ENCODE measurements around the gene CDH11. TPM values are rescaled to one million over a fixed set of nuclear protein-coding genes. Genes with fewer than 3 reads are reported as not detected.

The CDH11 gene
- total RNA-seq, 1 experiment from 2014 or later, result 0.64 TPM

DNA sequence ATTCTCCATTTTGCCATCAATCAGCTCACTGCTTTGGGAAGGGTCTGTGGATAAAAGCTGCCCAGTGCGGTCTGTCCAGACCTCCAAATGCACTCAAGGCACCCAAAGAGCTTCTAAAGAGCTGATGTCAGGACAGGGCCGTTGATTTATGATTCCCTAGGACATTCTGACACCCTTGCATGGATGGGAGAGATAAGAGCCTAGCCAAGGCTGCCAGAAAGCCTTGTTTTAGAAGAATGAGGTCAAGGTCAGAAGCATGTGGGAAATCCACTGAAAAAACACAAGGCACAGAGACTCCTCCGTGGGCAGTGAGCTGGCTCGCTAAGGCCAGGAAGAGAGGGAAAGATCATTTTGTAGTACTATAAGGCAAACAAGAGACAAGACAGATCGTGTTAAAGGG lies 214.0 kb downstream of the CDH11 start:
- in situ Hi-C loops (cut with HindIII; ENCODE audit: low pct_unique_long_range_greater_than_20kb, low sequenced_read_pairs) (no loop called here), intact Hi-C loops (cut with micrococcal nuclease; ENCODE audit: unreplicated experiment) (no loop called here)
- DNase-seq (ENCODE audit: low read depth, low spot score), result no peak
- TF ChIP-seq TCF7L2 (IDR thresholded peaks at IDR 0.05; ENCODE audit: low read depth, low read length) (no peak), POLR2AphosphoS5 (IDR thresholded peaks at IDR 0.05; ENCODE audit: low read depth, low read length) (no peak), SIN3A (IDR thresholded peaks at IDR 0.05; ENCODE audit: borderline replicate concordance, insufficient read depth, low read depth, low read length) (no peak)
- TF ChIP-seq, protein P1, sequence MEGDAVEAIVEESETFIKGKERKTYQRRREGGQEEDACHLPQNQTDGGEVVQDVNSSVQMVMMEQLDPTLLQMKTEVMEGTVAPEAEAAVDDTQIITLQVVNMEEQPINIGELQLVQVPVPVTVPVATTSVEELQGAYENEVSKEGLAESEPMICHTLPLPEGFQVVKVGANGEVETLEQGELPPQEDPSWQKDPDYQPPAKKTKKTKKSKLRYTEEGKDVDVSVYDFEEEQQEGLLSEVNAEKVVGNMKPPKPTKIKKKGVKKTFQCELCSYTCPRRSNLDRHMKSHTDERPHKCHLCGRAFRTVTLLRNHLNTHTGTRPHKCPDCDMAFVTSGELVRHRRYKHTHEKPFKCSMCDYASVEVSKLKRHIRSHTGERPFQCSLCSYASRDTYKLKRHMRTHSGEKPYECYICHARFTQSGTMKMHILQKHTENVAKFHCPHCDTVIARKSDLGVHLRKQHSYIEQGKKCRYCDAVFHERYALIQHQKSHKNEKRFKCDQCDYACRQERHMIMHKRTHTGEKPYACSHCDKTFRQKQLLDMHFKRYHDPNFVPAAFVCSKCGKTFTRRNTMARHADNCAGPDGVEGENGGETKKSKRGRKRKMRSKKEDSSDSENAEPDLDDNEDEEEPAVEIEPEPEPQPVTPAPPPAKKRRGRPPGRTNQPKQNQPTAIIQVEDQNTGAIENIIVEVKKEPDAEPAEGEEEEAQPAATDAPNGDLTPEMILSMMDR (IDR thresholded peaks at IDR 0.05), result no peak
- TF ChIP-seq, protein P2, sequence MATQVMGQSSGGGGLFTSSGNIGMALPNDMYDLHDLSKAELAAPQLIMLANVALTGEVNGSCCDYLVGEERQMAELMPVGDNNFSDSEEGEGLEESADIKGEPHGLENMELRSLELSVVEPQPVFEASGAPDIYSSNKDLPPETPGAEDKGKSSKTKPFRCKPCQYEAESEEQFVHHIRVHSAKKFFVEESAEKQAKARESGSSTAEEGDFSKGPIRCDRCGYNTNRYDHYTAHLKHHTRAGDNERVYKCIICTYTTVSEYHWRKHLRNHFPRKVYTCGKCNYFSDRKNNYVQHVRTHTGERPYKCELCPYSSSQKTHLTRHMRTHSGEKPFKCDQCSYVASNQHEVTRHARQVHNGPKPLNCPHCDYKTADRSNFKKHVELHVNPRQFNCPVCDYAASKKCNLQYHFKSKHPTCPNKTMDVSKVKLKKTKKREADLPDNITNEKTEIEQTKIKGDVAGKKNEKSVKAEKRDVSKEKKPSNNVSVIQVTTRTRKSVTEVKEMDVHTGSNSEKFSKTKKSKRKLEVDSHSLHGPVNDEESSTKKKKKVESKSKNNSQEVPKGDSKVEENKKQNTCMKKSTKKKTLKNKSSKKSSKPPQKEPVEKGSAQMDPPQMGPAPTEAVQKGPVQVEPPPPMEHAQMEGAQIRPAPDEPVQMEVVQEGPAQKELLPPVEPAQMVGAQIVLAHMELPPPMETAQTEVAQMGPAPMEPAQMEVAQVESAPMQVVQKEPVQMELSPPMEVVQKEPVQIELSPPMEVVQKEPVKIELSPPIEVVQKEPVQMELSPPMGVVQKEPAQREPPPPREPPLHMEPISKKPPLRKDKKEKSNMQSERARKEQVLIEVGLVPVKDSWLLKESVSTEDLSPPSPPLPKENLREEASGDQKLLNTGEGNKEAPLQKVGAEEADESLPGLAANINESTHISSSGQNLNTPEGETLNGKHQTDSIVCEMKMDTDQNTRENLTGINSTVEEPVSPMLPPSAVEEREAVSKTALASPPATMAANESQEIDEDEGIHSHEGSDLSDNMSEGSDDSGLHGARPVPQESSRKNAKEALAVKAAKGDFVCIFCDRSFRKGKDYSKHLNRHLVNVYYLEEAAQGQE (IDR thresholded peaks at IDR 0.05; ENCODE audit: insufficient read depth in 1 of 2, low read depth in 2 of 2, low read length in 1 of 2), result no peak
- ATAC-seq, result no peak
- no TSS peak for BruUV-seq (replicated peaks)
- H3K27me3 ChIP-seq (ENCODE audit: control insufficient read depth, insufficient read depth, low read length), result no peaks in the 10 kb centered on the region
- H3K4me3 ChIP-seq (ENCODE audit: low read depth in 2 of 2, low read length in 2 of 2), result no peak overlapping the region
- ChIA-PET CTCF (no interaction called here), POLR2A (no interaction called here)
- H3K36me3 ChIP-seq (ENCODE audit: control insufficient read depth, insufficient read depth, low read length), result no peaks in the 10 kb centered on the region
- no peak overlapping the region for H3K27ac ChIP-seq (ENCODE audit: low read length)
- H3K9me3 ChIP-seq (ENCODE audit: control insufficient read depth, insufficient read depth, low read depth, low read length), result no peaks in the 10 kb centered on the region
- no peaks in the 10 kb centered on the region for H3K4me1 ChIP-seq (ENCODE audit: control insufficient read depth, insufficient read depth, low read length)

GRCh38 chr16:64903770-64904169 lies 218.1 kb downstream of the CDH11 start:
- Histone ChIP-seq H3K4me1 (ENCODE audit: control insufficient read depth, insufficient read depth, low read length) (no peaks in the 10 kb centered on the region), H3K27ac (ENCODE audit: low read length) (no peak overlapping the region), H3K27me3 (ENCODE audit: control insufficient read depth, insufficient read depth, low read length) (no peaks in the 10 kb centered on the region), H3K4me3 (ENCODE audit: low read depth in 2 of 2, low read length in 2 of 2) (no peak overlapping the region), H3K9me3 (ENCODE audit: control insufficient read depth, insufficient read depth, low read depth, low read length) (no peaks in the 10 kb centered on the region), H3K36me3 (ENCODE audit: control insufficient read depth, insufficient read depth, low read length) (no peaks in the 10 kb centered on the region)
- BruUV-seq (replicated peaks), result no TSS peak
- no peak for ATAC-seq
- CTCF ChIA-PET, result no interaction called here
- TF ChIP-seq, protein P2 (IDR thresholded peaks at IDR 0.05; ENCODE audit: insufficient read depth in 1 of 2, low read depth in 2 of 2, low read length in 1 of 2), result no peak
- no peak for TF ChIP-seq POLR2AphosphoS5 (IDR thresholded peaks at IDR 0.05; ENCODE audit: low read depth, low read length)
- TF ChIP-seq SIN3A (IDR thresholded peaks at IDR 0.05; ENCODE audit: borderline replicate concordance, insufficient read depth, low read depth, low read length), result no peak
- no peak for TF ChIP-seq TCF7L2 (IDR thresholded peaks at IDR 0.05; ENCODE audit: low read depth, low read length)
- TF ChIP-seq, protein P1 (IDR thresholded peaks at IDR 0.05), result no peak
- in situ Hi-C loops (cut with HindIII; ENCODE audit: low pct_unique_long_range_greater_than_20kb, low sequenced_read_pairs) (no loop called here), intact Hi-C loops (cut with micrococcal nuclease; ENCODE audit: unreplicated experiment) (no loop called here)
- DNase-seq (ENCODE audit: low read depth, low spot score), result no peak
- POLR2A ChIA-PET, result no interaction called here
